Renal cortex interstitium (tissue), 11 donors: ENCODE results near the gene ZNF701. TPM values are rescaled to one million over a fixed set of nuclear protein-coding genes. Genes with fewer than 3 reads are reported as not detected.
"Not testable (repeated sequence)": the region's sequence is repeated elsewhere in the genome, so short reads cannot be mapped to it uniquely, and the experiment has no call there.

Experiments used
- DNase-seq, 11 donors: peaks; one replicate each; pipeline ENCODE4 v3.0.0-alpha.2; 2013; ENCODE audit warnings: low read depth in 9 of 11, low spot score in 4 of 11; ENCODE audit errors: extremely low read depth in 1 of 11
- polyA plus RNA-seq, 3 donors: library from polyadenylated mRNA; unstranded; fragments of 120-200 nt; gene quantifications; one replicate each; pipeline ENCODE4 v1.2.1, GENCODE V29; 2013; ENCODE audit not compliant: insufficient read length in 3 of 3

ZNF701 gene
- polyA plus RNA-seq, 3 donors = 13.3 to 21.6 (median 17.6) TPM

- no peak for DNase-seq
Measured at GRCh38 chr19:52603558-52604207, 33.6 kb downstream of the ZNF701 start.

- no peak for DNase-seq
Measured at GRCh38 chr19:52613299-52613906, 43.3 kb downstream of the ZNF701 start.

- DNase-seq = no peak
Measured at GRCh38 chr19:52621376-52621775, 51.3 kb downstream of the ZNF701 start.

- no peak for DNase-seq
Measured at GRCh38 chr19:52622261-52622660, 52.2 kb downstream of the ZNF701 start.

GRCh38 chr19:52626915-52627314, 56.8 kb downstream of the ZNF701 start:
- no peak for DNase-seq

- DNase-seq = not testable (repeated sequence)
Measured at GRCh38 chr19:52627441-52627840, 57.4 kb downstream of the ZNF701 start.

GRCh38 chr19:52635786-52636570, 65.9 kb downstream of the ZNF701 start:
- no peak for DNase-seq

Other genes with a start within 250 kb of the ZNF701 start
- 10 to 100 TPM; 11.0 to 15.3 (median 11.8) TPM for gene ZNF610, start 234.0 kb upstream of the ZNF701 start, polyA plus RNA-seq
- 10 to 100 TPM; 22.7 to 30.0 (median 25.6) TPM for gene ZNF880, start 200.4 kb upstream of the ZNF701 start, polyA plus RNA-seq
- 10 to 100 TPM; 34.2 to 67.2 (median 35.1) TPM for gene ZNF528, start 172.4 kb upstream of the ZNF701 start, polyA plus RNA-seq
- 1 to 10 TPM in 1 of 3 donors, under 1 TPM in 2; 0.34 to 1.2 (median 0.61) TPM for gene ZNF534, start 141.1 kb upstream of the ZNF701 start, polyA plus RNA-seq
- 10 to 100 TPM in 1 of 3 donors, 1 to 10 TPM in 2; 5.8 to 11.6 (median 7.0) TPM for gene ZNF578, start 116.7 kb upstream of the ZNF701 start, polyA plus RNA-seq
- gene ZNF808, start 42.6 kb upstream of the ZNF701 start, polyA plus RNA-seq = 10 to 100 TPM in 2 of 3 donors, 1 to 10 TPM in 1; 9.4 to 20.9 (median 12.7) TPM
- gene ZNF83, start 68.1 kb downstream of the ZNF701 start, polyA plus RNA-seq = 100 to 1,000 TPM in 1 of 3 donors, 10 to 100 TPM in 2; 59.9 to 191 (median 85.8) TPM
- 10 to 100 TPM; 16.3 to 25.6 (median 23.1) TPM for gene ZNF611, start 164.8 kb downstream of the ZNF701 start, polyA plus RNA-seq
- gene ZNF600, start 216.5 kb downstream of the ZNF701 start, polyA plus RNA-seq = 10 to 100 TPM in 1 of 3 donors, 1 to 10 TPM in 2; 6.5 to 13.0 (median 9.4) TPM